Endothelial cell (in vitro differentiated cells): ENCODE data around the gene PACS2. TPM values are rescaled to one million over a fixed set of nuclear protein-coding genes. Genes with fewer than 3 reads are reported as not detected.
A peak's percentile ranks its signal among the peaks of the same experiment; 100 is the strongest.

Experiments used
- DNase-seq: peaks from one replicate; pipeline ENCODE4 v3.0.0; 2021; ENCODE audit warnings: low spot score
- H3K27ac Mint-ChIP-seq: one replicate; pipeline ENCODE4 v1.8.0; 2021; ENCODE audit warnings: mixed read lengths, inconsistent platforms; ENCODE audit not compliant: unreplicated experiment
- H3K27me3 Mint-ChIP-seq: one replicate; pipeline ENCODE4 v1.8.0; 2021; ENCODE audit warnings: mild to moderate bottlenecking, moderate library complexity, mixed read lengths, inconsistent platforms; ENCODE audit not compliant: unreplicated experiment
- H3K36me3 Mint-ChIP-seq: one replicate; pipeline ENCODE4 v1.8.0; 2021; ENCODE audit warnings: mild to moderate bottlenecking, low read depth, mixed read lengths, inconsistent platforms; ENCODE audit not compliant: unreplicated experiment
- H3K4me1 Mint-ChIP-seq: one replicate; pipeline ENCODE4 v1.8.0; 2021; ENCODE audit warnings: mild to moderate bottlenecking, mixed read lengths, inconsistent platforms; ENCODE audit not compliant: unreplicated experiment
- H3K4me3 Mint-ChIP-seq: one replicate; pipeline ENCODE4 v1.8.0; 2021; ENCODE audit warnings: mild to moderate bottlenecking, mixed read lengths, inconsistent platforms; ENCODE audit not compliant: unreplicated experiment
- H3K9me3 Mint-ChIP-seq: one replicate; pipeline ENCODE4 v1.8.0; 2021; ENCODE audit warnings: mixed read lengths, inconsistent platforms; ENCODE audit not compliant: unreplicated experiment
- CTCF ChIP-seq: fragments of 200-600 bp; sonication (generic); IDR thresholded peaks from one replicate; pipeline ENCODE4 v1.5.0; 2021; ENCODE audit warnings: antibody characterized with exemption; ENCODE audit not compliant: unreplicated experiment
- total RNA-seq: library from RNA; stranded (reverse); fragmentation: NEBNext Ultra II Directional; extraction: Animal tissue kit (Norgen Biotek cat#: 25700); gene quantifications from one replicate; pipeline ENCODE4 v1.2.1, GENCODE V29; 2021; ENCODE audit not compliant: unreplicated experiment

Gene PACS2
- total RNA-seq, 1 donor from 2014 or later, result 113 TPM

- no peak for TF ChIP-seq CTCF
- Mint-ChIP-seq H3K9me3 (no peaks in the 10 kb centered on the region), H3K27me3 (peaks cover 15% of the 10 kb centered on the region), H3K36me3 (peaks cover 33% of the 10 kb centered on the region), H3K27ac (no peak overlapping the region), H3K4me1 (peaks cover 10% of the 10 kb centered on the region), H3K4me3 (no peak overlapping the region)
- no peak for DNase-seq
Observed at GRCh38 chr14:105374389-105374788, 59.8 kb downstream of the PACS2 start.

DNA sequence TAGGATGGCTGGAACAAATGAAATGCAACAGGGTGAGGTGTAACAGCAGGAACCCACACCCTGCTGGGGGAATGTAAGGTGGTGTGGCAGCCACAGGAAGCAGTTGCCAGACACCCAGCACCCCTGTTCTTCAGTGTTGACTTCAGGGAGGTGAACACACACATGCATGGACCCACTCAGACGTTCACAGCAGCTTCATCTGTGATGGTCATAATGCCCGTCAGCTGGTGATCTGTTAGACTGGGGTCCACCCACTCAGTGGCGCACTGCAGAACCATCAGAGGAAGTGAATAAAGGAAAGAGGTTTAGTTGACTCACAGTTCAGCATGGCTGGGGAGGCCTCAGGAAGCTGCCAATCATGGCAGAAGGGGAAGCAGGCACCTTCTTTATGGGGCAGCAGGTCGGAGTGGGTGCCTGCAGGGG is 61.1 kb downstream of the PACS2 start:
- H3K27me3 Mint-ChIP-seq, result peaks cover 15% of the 10 kb centered on the region
- no peaks in the 10 kb centered on the region for H3K9me3 Mint-ChIP-seq
- no peak for DNase-seq
- H3K27ac Mint-ChIP-seq, result no peak overlapping the region
- H3K4me3 Mint-ChIP-seq, result peak overlapping the region; percentile 43
- H3K4me1 Mint-ChIP-seq, result peaks cover 10% of the 10 kb centered on the region
- H3K36me3 Mint-ChIP-seq, result peaks cover 28% of the 10 kb centered on the region
- TF ChIP-seq CTCF, result no peak

- H3K4me3 Mint-ChIP-seq, result no peak overlapping the region
- H3K36me3 Mint-ChIP-seq, result peaks cover 28% of the 10 kb centered on the region
- peaks cover 10% of the 10 kb centered on the region for H3K4me1 Mint-ChIP-seq
- no peak for TF ChIP-seq CTCF
- H3K9me3 Mint-ChIP-seq, result no peaks in the 10 kb centered on the region
- H3K27me3 Mint-ChIP-seq, result peaks cover 15% of the 10 kb centered on the region
- no peak overlapping the region for H3K27ac Mint-ChIP-seq
- no peak for DNase-seq
Observed at GRCh38 chr14:105376521-105377440, 62.2 kb downstream of the PACS2 start.

DNA sequence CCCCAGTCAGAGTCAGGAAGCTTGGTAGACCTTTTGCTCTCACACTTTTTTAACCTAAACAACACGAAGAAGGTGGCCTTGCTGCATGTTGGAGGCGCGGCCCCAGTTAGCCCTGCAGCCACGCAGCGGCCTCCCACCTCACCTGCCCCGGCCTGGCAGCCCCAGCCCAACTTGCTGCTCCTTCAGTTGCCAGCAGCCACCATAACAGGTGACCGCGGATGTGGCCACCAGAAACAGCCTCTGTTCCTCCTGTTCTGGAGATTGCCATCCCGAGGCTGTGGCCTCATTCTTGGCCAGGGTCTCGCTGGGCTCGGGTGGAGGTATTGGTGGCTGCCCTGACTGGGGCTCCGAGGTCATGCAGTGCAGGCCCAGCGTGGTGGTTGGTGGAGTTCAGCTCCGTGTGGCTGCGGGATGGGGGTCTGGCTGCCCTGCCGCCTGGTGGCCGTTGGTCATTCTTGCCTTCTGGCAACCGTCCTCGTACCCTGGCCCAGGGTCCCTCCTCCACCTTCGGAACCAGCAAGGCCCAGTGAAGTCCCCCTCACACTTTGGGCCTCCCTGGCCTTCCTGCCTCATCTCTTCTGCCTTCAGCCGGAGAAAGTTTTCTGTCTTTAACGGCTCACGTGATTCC is 63.1 kb downstream of the PACS2 start:
- no peak overlapping the region for H3K27ac Mint-ChIP-seq
- no peak for DNase-seq
- peaks cover 28% of the 10 kb centered on the region for H3K36me3 Mint-ChIP-seq
- H3K4me1 Mint-ChIP-seq, result peaks cover 10% of the 10 kb centered on the region
- no peaks in the 10 kb centered on the region for H3K9me3 Mint-ChIP-seq
- H3K4me3 Mint-ChIP-seq, result no peak overlapping the region
- TF ChIP-seq CTCF, result no peak
- peaks cover 15% of the 10 kb centered on the region for H3K27me3 Mint-ChIP-seq

DNA sequence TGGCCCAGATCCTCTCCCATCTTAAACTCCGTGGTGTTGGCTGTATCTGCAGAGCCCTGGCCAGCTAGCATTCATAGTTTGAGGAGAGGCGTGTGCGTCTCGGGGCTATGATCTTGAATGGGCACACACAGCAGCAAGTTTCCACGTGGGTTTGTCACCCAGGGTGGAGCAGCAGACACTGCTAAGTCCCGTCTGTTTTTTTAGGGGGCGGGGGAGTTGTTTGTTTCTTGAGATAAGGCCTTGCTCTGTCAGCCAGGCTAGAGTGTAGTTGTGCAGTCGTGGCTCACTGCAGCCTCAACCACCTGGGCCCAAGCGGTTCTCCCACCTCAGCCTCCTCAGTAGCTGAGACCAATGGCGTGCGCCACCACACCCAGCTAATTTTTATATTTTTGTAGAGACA is 63.7 kb downstream of the PACS2 start:
- no peak for DNase-seq
- no peak overlapping the region for H3K27ac Mint-ChIP-seq
- no peaks in the 10 kb centered on the region for H3K9me3 Mint-ChIP-seq
- peaks cover 10% of the 10 kb centered on the region for H3K4me1 Mint-ChIP-seq
- peaks cover 25% of the 10 kb centered on the region for H3K36me3 Mint-ChIP-seq
- peaks cover 15% of the 10 kb centered on the region for H3K27me3 Mint-ChIP-seq
- H3K4me3 Mint-ChIP-seq, result no peak overlapping the region
- no peak for TF ChIP-seq CTCF
